HCT116 (cell line): ENCODE results near the gene ZNF426. TPM values are rescaled to one million over a fixed set of nuclear protein-coding genes. Genes with fewer than 3 reads are reported as not detected.

Experiments used
- ATAC-seq: fragments of 200-7000 bp; cut with Tn5 transposase; 2 replicates; pipeline ENCODE4 v1.9.1; 2020; ENCODE audit warnings: mild to moderate bottlenecking, moderate library complexity
- BruUV-seq: library from RNA; stranded (reverse); fragments of 400-500 nt; replicated peaks from 2 replicates; lab custom pipeline; 2021; lab: Mats Ljungman, UMichigan
- CTCF ChIA-PET: fragments of 300-600 bp; sonication (Branson Sonifier 250); formaldehyde crosslinking; loops from one replicate; lab custom pipeline; 2021; ENCODE audit warnings: antibody characterized with exemption; lab: Charles Lee
- POLR2A ChIA-PET: fragments of 300-600, 350-600 bp; sonication (Branson Sonifier 250); formaldehyde crosslinking; loops from one replicate; lab custom pipeline; 2021; ENCODE audit warnings: antibody characterized with exemption; lab: Charles Lee
- RAD21 ChIA-PET, 2 experiments: fragments of 300-600 bp; sonication (Branson Sonifier 250); formaldehyde crosslinking; loops; one replicate each; lab custom pipeline; 2023; ENCODE audit warnings: low total read pairs in 2 of 2; ENCODE audit not compliant: uncharacterized antibody in 2 of 2, unreplicated experiment in 2 of 2, low non-redundant PET in 1 of 2; lab: Charles Lee
- DNase-seq: peaks from one replicate; pipeline ENCODE4 v3.0.0-alpha.2; 2010; ENCODE audit warnings: low read depth, low spot score
- H2AFZ ChIP-seq: fragments of 200-600 bp; shearing (Covaris generic), sonication (generic); 2 replicates; pipeline ENCODE4 v1.6.1; 2017; ENCODE audit warnings: low read depth, mixed run types, mixed read lengths, antibody characterized with exemption, low read length; ENCODE audit not compliant: poor library complexity, severe bottlenecking
- H3K27ac ChIP-seq: 2 replicates; pipeline ENCODE4 v1.5.1; 2012; ENCODE audit warnings: low read depth, low read length
- H3K27me3 ChIP-seq: fragments of 200-600 bp; sonication (generic); 2 replicates; pipeline ENCODE4 v1.6.1; 2016; ENCODE audit warnings: mixed run types, low read length, mixed read lengths; ENCODE audit not compliant: insufficient read depth
- H3K36me3 ChIP-seq, 2 experiments: fragments of 200-500 bp in 1 of 2; fragments of 200-600 bp in 1 of 2; sonication (Bioruptor generic) in 1 of 2; sonication (generic) in 1 of 2; 2 replicates each; pipeline versions ENCODE4 v1.5.1 to v1.6.1; 2014 to 2016; ENCODE audit warnings: low read length in 2 of 2, inconsistent platforms in 1 of 2, mixed read lengths in 1 of 2, mixed run types in 1 of 2; ENCODE audit not compliant: insufficient read depth in 2 of 2, control insufficient read depth in 1 of 2
- H3K4me1 ChIP-seq, 2 experiments: fragments of 200-600 bp in 1 of 2; sonication (generic) in 1 of 2; 2 replicates each; pipeline versions ENCODE4 v1.5.1 to v1.6.1; 2012 to 2017; ENCODE audit warnings: low read length in 2 of 2, inconsistent platforms in 1 of 2, mild to moderate bottlenecking in 1 of 2, mixed read lengths in 1 of 2, mixed run types in 1 of 2, moderate library complexity in 1 of 2; ENCODE audit not compliant: insufficient read depth in 2 of 2, control insufficient read depth in 1 of 2
- H3K4me2 ChIP-seq: fragments of 200-600 bp; sonication (generic); 2 replicates; pipeline ENCODE4 v1.6.1; 2017; ENCODE audit warnings: mixed run types, low read length, mixed read lengths
- H3K4me3 ChIP-seq, 2 experiments: fragments of 200-600 bp in 1 of 2; sonication (generic) in 1 of 2; replicated peaks in 1 of 2; 2 replicates each; pipeline ENCODE4 v1.5.1; 2011 to 2016; ENCODE audit warnings: low read length in 2 of 2, control low read depth in 1 of 2, low read depth in 1 of 2, mild to moderate bottlenecking in 1 of 2, mixed read lengths in 1 of 2, mixed run types in 1 of 2
- H3K79me2 ChIP-seq: fragments of 200-600 bp; sonication (generic); 2 replicates; pipeline ENCODE4 v1.6.1; 2017; ENCODE audit warnings: mild to moderate bottlenecking, mixed run types, low read length, moderate library complexity, mixed read lengths; ENCODE audit not compliant: insufficient read depth
- H3K9ac ChIP-seq: fragments of 200-600 bp; sonication (generic); 2 replicates; pipeline ENCODE4 v1.6.1; 2016; ENCODE audit warnings: low read length, mixed read lengths
- H3K9me2 ChIP-seq: fragments of 200-600 bp; sonication (generic), shearing (Covaris generic); 2 replicates; pipeline ENCODE4 v1.6.1; 2017; ENCODE audit warnings: mixed run types, mild to moderate bottlenecking, moderate library complexity; ENCODE audit not compliant: insufficient read depth
- H3K9me3 ChIP-seq, 2 experiments: fragments of 200-500 bp in 1 of 2; fragments of 200-600 bp in 1 of 2; sonication (Bioruptor generic) in 1 of 2; sonication (generic) in 1 of 2; 2 replicates each; pipeline ENCODE4 v1.6.1; 2014 to 2017; ENCODE audit warnings: low read length in 2 of 2, mixed read lengths in 2 of 2, inconsistent platforms in 1 of 2, low read depth in 1 of 2, mild to moderate bottlenecking in 1 of 2, mixed run types in 1 of 2, moderate library complexity in 1 of 2; ENCODE audit not compliant: control insufficient read depth in 1 of 2, insufficient read depth in 1 of 2
- H4K20me1 ChIP-seq: fragments of 200-600 bp; sonication (generic), shearing (Covaris generic); 2 replicates; pipeline ENCODE4 v1.6.1; 2017; ENCODE audit warnings: mixed run types, mild to moderate bottlenecking, moderate library complexity; ENCODE audit not compliant: insufficient read depth
- CTCF ChIP-seq, 3 experiments: fragments of 200-600 bp in 1 of 3; sonication (generic) in 1 of 3; IDR thresholded peaks in 2 of 3; conservative IDR thresholded peaks in 1 of 3; 2 replicates each; pipeline ENCODE4 v1.5.1; 2012 to 2017; ENCODE audit warnings: low read depth in 2 of 3, low read length in 2 of 3, antibody characterized with exemption in 1 of 3, borderline replicate concordance in 1 of 3, control low read depth in 1 of 3, mild to moderate bottlenecking in 1 of 3, mixed read lengths in 1 of 3, mixed run types in 1 of 3, moderate library complexity in 1 of 3; ENCODE audit not compliant: insufficient read depth in 1 of 3
- FOSL1 ChIP-seq: IDR thresholded peaks from 2 replicates; pipeline ENCODE4 v1.6.1; 2012; ENCODE audit warnings: low read depth
- JUND ChIP-seq: IDR thresholded peaks from 2 replicates; pipeline ENCODE4 v1.6.1; 2012
- ZNF274 ChIP-seq: fragments of 200-500 bp; sonication (Bioruptor generic); IDR thresholded peaks from 2 replicates; pipeline ENCODE4 v1.6.1; 2014; ENCODE audit warnings: mild to moderate bottlenecking, low read depth, low read length, inconsistent platforms
- intact Hi-C: fragments of 100-400 bp; cut with micrococcal nuclease; formaldehyde crosslinking; loops from 2 replicates; pipeline ENCODE4 v1.10.0; 2022
- total RNA-seq: library from RNA; stranded (reverse); gene quantifications from one replicate; pipeline ENCODE4 v1.2.1, GENCODE V29; 2021; ENCODE audit not compliant: unreplicated experiment

Gene ZNF426
- total RNA-seq, 1 experiment from 2014 or later: 1.7 TPM

DNA sequence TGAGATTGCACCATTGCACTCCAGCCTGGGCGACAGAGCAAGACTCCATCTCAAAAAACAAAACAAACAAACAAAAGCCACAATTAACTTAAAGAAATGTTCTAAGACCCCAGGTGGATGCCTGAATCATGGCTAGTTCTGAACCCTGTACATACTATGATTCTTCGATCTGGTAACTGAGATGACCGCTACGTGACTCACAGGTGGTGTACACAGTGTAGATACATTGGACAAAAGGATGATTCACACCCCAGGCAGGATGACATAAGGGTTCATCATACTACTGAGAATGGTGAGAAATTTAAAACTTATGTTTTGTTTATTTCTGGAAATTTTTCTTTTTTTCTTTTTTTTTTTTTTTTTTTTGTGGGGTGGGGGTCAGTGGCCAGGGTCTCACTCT, 6.5 kb downstream of the ZNF426 start:
- CTCF ChIA-PET: no interaction called here
- H3K9ac ChIP-seq: no peak overlapping the region
- H3K79me2 ChIP-seq: no peaks in the 10 kb centered on the region
- intact Hi-C loops: no loop called here
- no peak overlapping the region for H3K4me3 ChIP-seq
- H3K9me2 ChIP-seq: no peaks in the 10 kb centered on the region
- H3K9me3 ChIP-seq: peaks cover 31 to 45% of the 10 kb centered on the region in 2 experiments; a peak in 3 of 4 replicates
- POLR2A ChIA-PET: no interaction called here
- ATAC-seq (no peak), DNase-seq (no peak)
- H3K4me2 ChIP-seq: no peak overlapping the region
- no peaks in the 10 kb centered on the region for H4K20me1 ChIP-seq
- RAD21 ChIA-PET: no interaction called here
- H3K27ac ChIP-seq: no peak overlapping the region
- BruUV-seq: no TSS peak
- TF ChIP-seq JUND (peak; percentile 21; the same call in 1 of the 2 replicates), CTCF (IDR thresholded peaks at IDR 0.05 in 2 of 3, conservative IDR thresholded peaks at IDR 0.05 in 1 of 3; ENCODE audit: borderline replicate concordance in 1 of 3, insufficient read depth in 1 of 3, low read depth in 2 of 3, low read length in 2 of 3) (no peak), FOSL1 (peak; percentile 59; the same call in 1 of the 2 replicates)
- H3K27me3 ChIP-seq: no peaks in the 10 kb centered on the region
- no peaks in the 10 kb centered on the region for H3K4me1 ChIP-seq
- H2AFZ ChIP-seq: no peak overlapping the region
- H3K36me3 ChIP-seq: no peaks in the 10 kb centered on the region

GRCh38 chr19:9528757-9529336, 9.6 kb downstream of the ZNF426 start:
- ATAC-seq (no peak), DNase-seq (no peak)
- CTCF ChIA-PET: no interaction called here
- intact Hi-C loops: no loop called here
- TF ChIP-seq CTCF (IDR thresholded peaks at IDR 0.05 in 2 of 3, conservative IDR thresholded peaks at IDR 0.05 in 1 of 3; ENCODE audit: borderline replicate concordance in 1 of 3, insufficient read depth in 1 of 3, low read depth in 2 of 3, low read length in 2 of 3) (no peak), ZNF274 (peak; percentile 77)
- Histone ChIP-seq H3K9me2 (no peaks in the 10 kb centered on the region), H3K27me3 (no peaks in the 10 kb centered on the region), H3K4me2 (no peak overlapping the region), H3K9me3 (peaks cover 45 to 59% of the 10 kb centered on the region in 2 experiments; a peak in 3 of 4 replicates), H3K36me3 (no peaks in the 10 kb centered on the region), H3K9ac (no peak overlapping the region), H3K4me1 (no peaks in the 10 kb centered on the region), H4K20me1 (no peaks in the 10 kb centered on the region), H3K27ac (no peak overlapping the region), H2AFZ (no peak overlapping the region), H3K4me3 (no peak overlapping the region), H3K79me2 (no peaks in the 10 kb centered on the region)
- POLR2A ChIA-PET: no interaction called here
- RAD21 ChIA-PET: no interaction called here
- BruUV-seq: no TSS peak
